ENCODE results near the gene POLR2E.
A peak's percentile ranks its signal among the peaks of the same experiment; 100 is the strongest.

POLR2E gene

GRCh38 chr19:1115646-1116420 is 20.7 kb upstream of the POLR2E start:
- TF ChIP-seq TAF1 (IDR thresholded peaks at IDR 0.05; ENCODE audit: borderline replicate concordance, insufficient read depth, low read length) (no peak), FOXP2 (optimal IDR thresholded peaks at IDR 0.05; ENCODE audit: borderline replicate concordance, extremely low read depth, extremely low read length, insufficient read depth) (no peak), POLR2AphosphoS5 (IDR thresholded peaks at IDR 0.05; ENCODE audit: low read depth, low read length) (no peak), SIN3A (IDR thresholded peaks at IDR 0.05; ENCODE audit: borderline replicate concordance, insufficient read depth, low read length) (no peak), REST (IDR thresholded peaks at IDR 0.05; ENCODE audit: insufficient read depth in 1 of 2, low read depth in 2 of 2, low read length in 2 of 2) (no peak)

GRCh38 chr19:1113986-1114483 is 18.9 kb upstream of the POLR2E start:
- TF ChIP-seq FOXP2 (optimal IDR thresholded peaks at IDR 0.05; ENCODE audit: borderline replicate concordance, extremely low read depth, extremely low read length, insufficient read depth) (no peak), SIN3A (IDR thresholded peaks at IDR 0.05; ENCODE audit: borderline replicate concordance, insufficient read depth, low read length) (no peak), POLR2AphosphoS5 (IDR thresholded peaks at IDR 0.05; ENCODE audit: low read depth, low read length) (no peak), REST (IDR thresholded peaks at IDR 0.05; ENCODE audit: insufficient read depth in 1 of 2, low read depth in 2 of 2, low read length in 2 of 2) (no peak), TAF1 (IDR thresholded peaks at IDR 0.05; ENCODE audit: borderline replicate concordance, insufficient read depth, low read length) (no peak)

DNA sequence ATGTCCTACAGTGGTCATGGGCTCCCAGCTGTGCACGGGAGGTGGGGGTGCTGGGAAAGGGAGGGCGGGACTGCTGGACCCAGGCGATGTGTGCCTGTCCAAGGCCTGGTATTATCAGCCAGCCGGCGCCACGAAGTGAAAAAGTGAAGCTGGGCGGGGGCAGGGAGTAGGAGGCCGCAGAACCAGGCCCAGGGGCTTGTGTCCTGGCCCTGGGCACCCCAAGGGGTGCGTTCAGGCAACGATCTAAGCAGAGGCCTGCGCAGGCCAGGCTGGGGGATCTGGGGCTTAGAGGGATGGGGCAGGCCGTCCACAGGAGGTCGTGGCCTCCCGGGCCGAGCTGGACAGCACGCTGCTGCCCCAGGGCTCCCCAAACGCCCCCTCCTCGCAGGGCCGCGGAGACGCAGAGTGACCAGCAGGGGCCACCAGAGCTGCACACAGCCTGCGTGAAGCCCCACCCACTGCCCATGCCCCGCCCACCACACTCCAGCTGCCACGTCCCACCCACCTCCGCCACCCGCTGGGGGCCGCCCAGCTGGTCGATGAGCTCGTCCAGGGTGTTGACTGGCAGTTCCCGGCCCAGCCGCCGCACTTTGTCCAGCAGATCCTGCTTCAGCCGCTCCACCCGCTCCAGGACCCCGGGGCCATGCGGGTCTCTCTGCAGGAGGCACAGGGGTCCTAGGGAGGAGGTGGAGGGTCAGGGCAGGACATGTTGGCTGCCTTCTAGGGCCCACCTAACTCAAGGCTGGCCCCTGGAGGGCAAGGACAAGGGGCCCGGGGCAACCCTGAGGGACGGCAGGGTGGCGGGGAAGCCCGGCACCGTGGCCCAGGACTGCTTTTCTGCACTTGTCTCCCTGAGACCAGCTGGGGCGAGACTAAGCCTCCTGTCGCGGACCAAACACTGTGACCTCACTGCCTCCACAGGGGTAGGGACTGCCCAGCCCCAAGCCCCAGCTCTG is 18.1 kb upstream of the POLR2E start:
- TF ChIP-seq SIN3A (IDR thresholded peaks at IDR 0.05; ENCODE audit: borderline replicate concordance, insufficient read depth, low read length) (peak; percentile 81; the same call in 1 of the 2 replicates), FOXP2 (optimal IDR thresholded peaks at IDR 0.05; ENCODE audit: borderline replicate concordance, extremely low read depth, extremely low read length, insufficient read depth) (peak; percentile 97), REST (IDR thresholded peaks at IDR 0.05; ENCODE audit: insufficient read depth in 1 of 2, low read depth in 2 of 2, low read length in 2 of 2) (no peak), TAF1 (IDR thresholded peaks at IDR 0.05; ENCODE audit: borderline replicate concordance, insufficient read depth, low read length) (no peak), POLR2AphosphoS5 (IDR thresholded peaks at IDR 0.05; ENCODE audit: low read depth, low read length) (peak; percentile 54)

DNA sequence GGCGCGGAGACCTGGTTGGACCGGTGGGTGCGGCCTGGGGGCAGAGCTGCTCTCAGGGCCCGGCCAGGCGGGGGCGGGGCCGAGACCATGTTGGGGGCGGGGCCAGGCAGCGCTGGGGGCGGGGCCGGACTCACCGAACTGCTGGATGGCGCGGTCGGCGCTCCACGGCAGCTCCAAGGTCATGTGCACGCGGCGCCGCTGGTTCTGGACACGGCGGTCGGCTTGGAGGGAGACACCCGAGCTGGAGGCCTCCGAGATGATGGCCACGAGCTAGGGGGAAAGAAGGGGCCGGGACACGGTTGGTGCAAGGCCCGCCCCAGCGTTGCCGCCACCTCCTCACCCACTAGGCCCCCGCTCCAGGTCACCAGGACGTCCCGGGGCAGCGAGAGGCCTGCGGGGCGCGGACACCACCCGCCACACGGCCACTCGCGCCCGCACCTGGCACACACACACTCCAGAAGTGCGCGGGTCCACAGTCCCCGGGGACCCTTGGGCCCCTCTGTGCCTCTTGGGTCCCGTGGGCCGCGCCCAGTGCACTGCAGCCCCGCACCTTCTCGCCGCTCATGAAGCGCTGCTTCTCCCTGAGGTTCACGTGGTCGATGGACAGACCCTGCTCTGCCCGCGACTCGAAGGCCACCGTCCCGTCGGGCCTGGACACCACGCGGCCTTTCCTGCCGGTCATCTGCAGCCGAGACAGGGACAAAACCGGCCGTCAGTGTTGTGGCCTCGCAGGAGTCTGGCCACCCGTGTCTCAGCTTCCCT is 17.3 kb upstream of the POLR2E start:
- no peak for TF ChIP-seq FOXP2 (optimal IDR thresholded peaks at IDR 0.05; ENCODE audit: borderline replicate concordance, extremely low read depth, extremely low read length, insufficient read depth)
- no peak for TF ChIP-seq TAF1 (IDR thresholded peaks at IDR 0.05; ENCODE audit: borderline replicate concordance, insufficient read depth, low read length)
- no peak for TF ChIP-seq SIN3A (IDR thresholded peaks at IDR 0.05; ENCODE audit: borderline replicate concordance, insufficient read depth, low read length)
- TF ChIP-seq POLR2AphosphoS5 (IDR thresholded peaks at IDR 0.05; ENCODE audit: low read depth, low read length), result no peak
- no peak for TF ChIP-seq REST (IDR thresholded peaks at IDR 0.05; ENCODE audit: insufficient read depth in 1 of 2, low read depth in 2 of 2, low read length in 2 of 2)
